ENCODE measurements around the gene CDH4. TPM values are rescaled to one million over a fixed set of nuclear protein-coding genes. Genes with fewer than 3 reads are reported as not detected.

Gene CDH4
- polyA plus RNA-seq, 5 donors = 3.6 to 8.1 (median 4.7) TPM

- DNase-seq = no peak
Observed at GRCh38 chr20:61668065-61668650, 416.1 kb downstream of the CDH4 start.

- no peak for DNase-seq
Observed at GRCh38 chr20:61668771-61669503, 416.9 kb downstream of the CDH4 start.

GRCh38 chr20:61670274-61670673 lies 418.2 kb downstream of the CDH4 start:
- no peak for DNase-seq

GRCh38 chr20:61671559-61671958 lies 419.5 kb downstream of the CDH4 start:
- no peak for DNase-seq

GRCh38 chr20:61673152-61673847 lies 421.2 kb downstream of the CDH4 start:
- no peak for DNase-seq

GRCh38 chr20:61674121-61674520 lies 422.1 kb downstream of the CDH4 start:
- DNase-seq = no peak

GRCh38 chr20:61674688-61675087 lies 422.6 kb downstream of the CDH4 start:
- no peak for DNase-seq

- DNase-seq = no peak
Observed at GRCh38 chr20:61677928-61678327, 425.9 kb downstream of the CDH4 start.

- no peak for DNase-seq
Observed at GRCh38 chr20:61678437-61678836, 426.4 kb downstream of the CDH4 start.

GRCh38 chr20:61679473-61679872 lies 427.4 kb downstream of the CDH4 start:
- no peak for DNase-seq

GRCh38 chr20:61680096-61680495 lies 428.0 kb downstream of the CDH4 start:
- DNase-seq = no peak

GRCh38 chr20:61682114-61682995 lies 430.3 kb downstream of the CDH4 start:
- no peak for DNase-seq

GRCh38 chr20:61682996-61683681 lies 431.1 kb downstream of the CDH4 start:
- DNase-seq = no peak

GRCh38 chr20:61683721-61684120 lies 431.7 kb downstream of the CDH4 start:
- no peak for DNase-seq

GRCh38 chr20:61684136-61684535 lies 432.1 kb downstream of the CDH4 start:
- no peak for DNase-seq

GRCh38 chr20:61684583-61685235 lies 432.6 kb downstream of the CDH4 start:
- no peak for DNase-seq

- DNase-seq = no peak
Observed at GRCh38 chr20:61685462-61685861, 433.4 kb downstream of the CDH4 start.

GRCh38 chr20:61686051-61686936 lies 434.2 kb downstream of the CDH4 start:
- DNase-seq = no peak

GRCh38 chr20:61688411-61688810 lies 436.4 kb downstream of the CDH4 start:
- DNase-seq = no peak

GRCh38 chr20:61690150-61690549 lies 438.1 kb downstream of the CDH4 start:
- no peak for DNase-seq
